Activated T-cell treated with anti-CD3 and anti-CD28 coated beads, Interleukin-2, amount 50 U/mL, for 48 hours (primary cell): ENCODE measurements around the gene KRTAP25-1.

Experiments
- DNase-seq, 2 experiments: peaks; one replicate each; pipeline ENCODE4 v3.0.0-alpha.2; 2020

Gene KRTAP25-1, protein sequence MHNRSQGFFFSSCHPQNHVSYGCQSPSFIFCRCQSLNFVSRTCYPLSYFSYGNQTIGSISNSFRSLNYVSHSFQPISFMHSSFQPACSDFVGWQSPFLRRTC

DNA sequence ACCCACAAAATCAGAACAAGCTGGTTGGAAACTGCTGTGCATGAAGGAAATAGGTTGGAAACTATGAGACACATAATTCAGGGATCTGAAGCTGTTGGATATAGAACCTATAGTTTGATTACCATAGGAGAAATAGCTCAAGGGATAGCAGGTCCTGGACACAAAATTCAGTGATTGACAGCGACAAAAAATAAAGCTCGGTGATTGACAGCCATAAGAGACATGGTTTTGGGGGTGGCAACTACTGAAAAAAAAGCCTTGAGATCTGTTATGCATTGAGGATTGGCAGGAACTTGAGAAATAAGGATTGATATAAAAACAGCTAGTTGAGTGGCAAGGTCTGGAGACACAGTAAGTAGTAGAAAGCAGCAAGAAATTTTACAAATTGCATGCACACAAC is at the start of gene KRTAP25-1:
Gene KRTAP25-1 (minus strand): TSS at position 300 of the 400 bp plus-strand sequence. CDS start 24 bp downstream, at position 276.
- DNase-seq, result no peak

DNA sequence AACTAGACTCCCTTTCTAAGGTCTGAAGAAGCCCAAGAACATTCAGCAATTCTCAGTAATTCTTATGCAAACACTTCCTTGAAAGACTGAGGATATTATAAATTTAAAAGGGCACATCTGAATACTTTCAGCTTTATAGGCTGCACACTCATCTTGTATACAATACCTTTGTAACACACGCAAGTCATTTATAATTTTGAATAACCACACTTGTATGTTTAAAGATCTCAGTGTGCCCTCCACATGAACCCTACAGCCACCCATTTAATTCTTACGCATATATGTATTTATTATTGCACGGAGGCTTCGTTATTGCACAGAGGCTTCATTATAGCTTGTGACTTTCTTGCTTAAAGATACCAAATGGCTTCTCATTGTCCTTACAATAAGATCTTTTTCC is 49.4 kb upstream of the KRTAP25-1 start:
- no peak for DNase-seq

DNA sequence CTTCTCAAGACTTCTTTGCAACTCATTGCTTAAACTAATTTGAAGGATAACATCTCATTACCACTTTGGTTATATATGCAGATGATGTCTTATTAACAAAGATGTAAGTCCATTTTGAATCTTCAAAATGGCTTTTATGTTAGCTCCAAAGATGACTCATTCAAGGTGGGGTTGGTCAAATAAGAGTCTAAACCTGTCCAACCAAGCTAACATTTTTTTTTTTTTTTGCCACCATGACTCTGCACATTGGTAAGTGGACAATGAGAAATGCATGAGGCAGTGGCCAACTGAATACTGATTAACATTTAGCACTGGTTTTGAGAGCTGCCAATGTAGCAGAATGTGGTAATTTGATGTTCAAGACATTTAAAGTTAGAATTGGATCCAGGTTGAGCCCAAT is 48.5 kb upstream of the KRTAP25-1 start:
- DNase-seq, result no peak

DNA sequence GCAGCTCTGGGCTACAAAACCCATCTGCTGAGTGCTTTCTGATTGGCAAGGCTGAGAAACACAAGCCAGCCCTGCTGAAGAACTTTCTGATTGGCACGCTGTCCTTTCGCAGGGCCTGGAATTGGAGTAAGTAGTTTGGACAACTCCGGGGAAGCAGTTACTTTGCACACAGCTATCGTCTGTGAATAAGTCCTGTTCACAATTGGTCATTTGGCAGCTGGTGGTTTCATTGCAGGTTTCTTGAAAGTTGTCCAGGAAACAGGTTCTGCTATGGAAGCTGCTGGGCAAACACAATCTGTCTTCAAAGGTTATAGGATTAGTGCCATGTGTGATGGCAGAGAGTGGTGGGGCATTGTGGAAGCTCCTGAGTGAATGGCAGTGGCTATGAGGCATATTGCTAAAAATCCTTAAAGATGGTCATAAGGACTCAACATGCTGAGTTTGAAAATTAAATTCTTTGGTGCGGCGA is 48.0 kb upstream of the KRTAP25-1 start, which contains the start of gene KRTAP27-1:
Gene KRTAP27-1 (minus strand): TSS at position 419 of the 469 bp plus-strand sequence. CDS start 26 bp downstream, at position 393.
- no peak for DNase-seq

DNA sequence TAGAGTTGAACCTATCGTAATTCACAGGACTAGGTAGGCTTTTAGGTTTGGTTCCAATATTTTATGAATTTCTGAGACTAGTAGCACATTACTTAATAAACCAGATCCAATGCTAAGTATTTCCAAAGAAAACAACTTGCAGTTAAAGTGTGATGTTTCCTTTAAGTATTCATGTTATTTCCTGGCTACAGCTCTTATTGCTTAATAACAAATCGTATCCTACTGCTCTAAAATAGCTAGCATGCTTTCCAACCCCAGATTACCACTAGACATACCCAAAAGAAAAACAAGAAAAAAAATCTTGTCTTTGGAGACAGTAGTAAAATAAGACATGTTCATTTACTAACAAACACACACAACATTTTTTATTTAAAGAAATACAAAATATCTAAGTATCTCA is 47.3 kb upstream of the KRTAP25-1 start:
- no peak for DNase-seq

DNA sequence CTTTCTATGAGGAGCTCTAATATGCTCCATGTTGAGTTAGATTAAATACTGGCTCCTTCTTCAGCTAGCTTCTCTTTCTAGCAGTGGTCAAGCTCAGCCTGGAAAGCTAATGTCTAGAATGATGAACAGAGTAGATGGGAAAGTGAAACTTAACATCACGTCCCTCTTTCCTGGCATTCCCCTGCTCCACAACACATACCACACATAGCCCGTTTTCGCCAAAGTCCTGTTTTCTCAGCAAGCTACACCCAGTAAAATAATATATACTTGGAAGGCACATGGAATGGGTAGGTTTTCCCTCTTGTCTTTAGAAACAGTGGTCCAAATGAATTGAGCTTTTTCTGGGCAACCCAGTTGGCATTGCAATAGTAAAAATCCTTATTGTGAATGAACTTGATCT is 44.4 kb upstream of the KRTAP25-1 start:
- DNase-seq, result no peak

DNA sequence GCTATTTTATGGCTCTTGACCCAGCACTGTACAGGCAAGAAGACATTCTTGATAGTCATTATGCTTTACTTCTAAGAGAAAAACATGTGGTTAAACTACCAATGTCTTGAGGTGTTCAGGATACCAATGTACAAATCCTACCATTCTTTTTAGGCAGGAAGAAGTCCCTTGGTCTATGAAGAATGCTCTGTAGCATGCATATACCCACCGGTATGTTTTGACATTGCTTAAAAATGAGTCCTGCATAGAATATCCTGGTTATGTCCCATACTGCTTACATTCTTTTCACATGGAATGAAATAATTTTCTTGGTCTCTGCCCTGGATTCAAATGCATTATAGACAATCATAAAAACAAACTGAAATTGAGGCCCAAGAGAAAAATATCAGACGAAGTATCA is 43.4 kb upstream of the KRTAP25-1 start:
- no peak for DNase-seq

DNA sequence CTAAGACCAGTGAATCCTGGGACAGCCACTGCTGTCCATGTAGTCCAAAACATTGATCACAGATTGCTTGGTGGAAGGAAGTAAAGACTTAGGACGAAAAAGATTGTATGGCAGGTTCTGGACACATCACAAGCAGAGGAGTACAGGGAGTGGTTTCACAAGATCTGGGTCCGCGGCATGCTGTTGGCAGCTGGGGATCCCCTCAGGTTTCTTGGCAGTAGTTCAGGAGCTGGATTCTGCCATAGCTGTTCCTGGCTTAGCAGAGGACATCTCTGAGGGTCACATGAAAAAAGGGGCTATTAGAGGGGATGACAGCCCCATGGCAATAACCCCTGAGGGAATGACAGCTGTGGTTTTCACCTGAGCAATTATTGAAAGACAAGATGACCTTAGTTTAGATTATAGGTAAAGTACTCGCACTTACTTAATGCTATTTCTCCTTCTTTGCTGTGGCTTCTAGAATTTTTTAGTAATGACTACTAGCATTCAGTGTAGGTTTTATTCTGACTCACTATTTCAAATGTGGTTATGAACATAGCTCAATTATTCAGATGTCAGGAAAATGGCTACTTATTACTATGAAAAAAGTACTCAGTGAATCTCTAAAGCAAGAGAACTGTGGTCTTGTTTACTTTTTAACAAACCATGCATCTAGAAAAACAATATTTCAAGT is 40.0 kb upstream of the KRTAP25-1 start:
- no peak for DNase-seq

DNA sequence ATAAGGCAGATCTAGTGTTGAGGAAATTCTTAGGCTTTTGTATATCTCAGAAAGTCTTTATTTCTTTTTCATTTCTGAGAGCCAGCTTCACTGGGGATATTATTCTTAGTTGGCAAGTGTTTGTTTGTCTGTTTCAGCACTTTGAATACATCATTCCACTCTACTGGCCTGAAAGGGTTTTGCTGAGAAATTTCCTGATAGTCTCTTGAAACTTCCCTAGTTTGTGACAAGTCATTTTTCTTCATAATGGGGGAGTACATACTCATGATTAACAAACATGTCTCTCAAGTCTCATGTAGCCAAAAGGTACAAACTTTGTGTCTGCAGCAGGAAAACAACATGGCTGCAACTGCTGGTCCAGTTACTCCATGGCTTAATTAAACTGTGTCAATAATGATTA is 37.1 kb upstream of the KRTAP25-1 start:
- DNase-seq, result no peak

DNA sequence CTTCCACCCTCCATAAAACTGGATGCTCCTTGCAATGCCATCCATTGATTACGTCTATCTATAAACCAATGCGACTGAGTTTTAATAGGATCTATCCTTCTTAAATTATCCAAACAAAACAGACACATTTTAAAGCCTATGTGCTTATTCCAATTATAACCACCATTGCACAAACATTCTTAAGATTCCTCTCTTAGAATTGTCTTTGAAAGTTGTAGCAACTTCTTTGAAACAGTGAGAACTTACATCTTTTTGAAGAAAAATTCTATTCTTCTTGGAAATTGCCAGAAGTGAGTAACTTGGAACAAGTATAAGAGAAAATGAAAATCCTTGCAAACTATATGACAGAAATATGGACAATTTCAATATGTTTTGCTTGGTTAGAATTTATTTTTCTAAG is 30.9 kb upstream of the KRTAP25-1 start, which contains the start of gene KRTAP26-1:
Gene KRTAP26-1 (minus strand): TSS at position 101 of the 400 bp plus-strand sequence. CDS start 280 bp downstream, outside the sequence.
- no peak for DNase-seq

DNA sequence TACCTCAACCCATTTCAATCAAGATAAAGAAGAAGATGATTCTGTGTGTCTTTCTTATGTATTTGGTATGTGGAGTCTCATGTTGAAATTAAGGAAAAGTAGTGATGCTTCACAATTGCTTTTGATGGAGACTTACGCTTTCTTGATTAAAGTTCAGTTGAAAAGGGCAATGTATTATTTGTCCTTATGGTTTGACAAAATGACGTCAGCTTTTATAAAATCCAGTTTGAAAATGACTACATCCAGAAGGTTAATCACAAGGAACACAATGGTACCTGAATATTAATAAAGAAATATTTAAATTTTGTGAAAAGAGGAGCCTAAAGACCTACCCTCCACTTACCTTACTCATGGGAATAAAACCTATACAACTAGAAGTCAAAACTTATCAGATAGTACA is 26.4 kb upstream of the KRTAP25-1 start:
- no peak for DNase-seq

DNA sequence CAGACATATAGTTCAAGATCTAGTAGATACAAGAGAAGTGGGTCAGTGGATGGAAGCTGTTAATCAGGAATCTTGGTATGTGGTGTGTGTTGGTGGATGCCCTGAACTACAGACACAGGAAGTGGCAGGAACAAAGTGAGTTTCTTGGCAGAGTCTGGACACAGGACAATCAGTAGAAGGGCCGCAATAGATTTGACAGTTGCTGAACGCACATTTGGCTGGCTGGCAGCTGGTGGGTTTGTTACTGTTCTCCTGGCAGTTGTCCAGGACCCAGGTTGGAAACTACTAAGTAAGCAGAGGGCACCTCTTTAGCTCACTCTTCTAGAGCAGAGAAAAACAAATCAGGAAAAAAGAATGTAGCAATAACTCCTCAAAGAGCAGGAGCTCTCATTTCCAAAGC is 17.6 kb upstream of the KRTAP25-1 start:
- DNase-seq, result no peak

DNA sequence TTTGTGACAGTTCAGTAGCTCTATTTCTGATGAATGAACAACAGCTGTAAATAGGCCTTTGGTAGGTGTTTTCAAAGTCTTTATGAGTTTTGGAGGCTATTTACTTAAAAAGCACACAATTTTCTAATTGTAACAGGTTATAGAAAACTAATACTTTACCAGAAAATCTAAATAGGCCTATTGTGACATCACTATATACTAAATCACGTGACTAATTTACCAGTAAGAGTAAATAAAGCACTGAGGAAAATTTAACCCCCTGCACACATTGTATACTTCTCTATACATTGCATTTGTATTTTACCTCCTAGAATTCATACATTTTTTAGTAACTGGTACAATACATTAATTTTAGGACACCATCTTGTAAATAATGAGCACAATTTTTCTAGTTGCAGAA is 15.8 kb upstream of the KRTAP25-1 start:
- no peak for DNase-seq

DNA sequence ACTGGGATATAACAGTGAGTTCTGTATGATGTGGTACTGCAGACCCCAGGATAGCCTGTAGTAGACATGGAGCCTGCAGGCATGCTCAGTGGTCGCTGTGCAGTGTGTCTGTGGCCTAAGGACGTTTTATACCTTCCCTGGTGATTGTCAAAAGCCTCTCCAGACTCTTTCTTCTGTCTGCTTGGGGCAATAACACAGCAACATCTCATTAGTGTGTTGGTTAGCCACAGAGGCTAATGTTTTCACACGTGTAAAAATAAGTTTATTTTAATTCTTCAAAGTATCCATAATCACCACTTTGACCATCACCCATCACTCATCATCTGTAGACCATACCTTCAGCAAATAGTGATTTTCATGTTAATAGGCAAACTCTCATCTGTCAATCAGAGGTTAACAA is 6.5 kb downstream of the KRTAP25-1 start, which contains the start of gene KRTAP24-1:
Gene KRTAP24-1 (minus strand): TSS at position 101 of the 400 bp plus-strand sequence. CDS start 18 bp downstream, at position 83.
- no peak for DNase-seq

DNA sequence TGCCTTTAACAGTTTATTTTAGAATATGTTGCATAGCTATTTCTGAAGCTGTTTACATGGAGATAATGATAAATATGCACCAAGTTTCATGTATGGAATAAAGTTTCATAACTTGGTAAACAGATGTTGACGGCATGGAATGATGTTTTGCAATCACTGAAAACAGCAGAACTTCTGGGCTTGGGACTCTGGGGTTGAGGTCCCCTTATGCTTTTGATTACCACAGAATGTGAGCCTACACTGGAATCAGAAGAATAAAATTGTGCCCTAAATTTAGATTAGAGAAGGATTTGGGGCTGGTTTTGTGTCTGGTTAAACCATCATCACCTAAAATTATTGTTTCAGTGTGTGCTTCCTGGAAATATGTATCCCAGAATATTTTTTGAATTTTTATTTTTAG is 17.7 kb downstream of the KRTAP25-1 start:
- no peak for DNase-seq

DNA sequence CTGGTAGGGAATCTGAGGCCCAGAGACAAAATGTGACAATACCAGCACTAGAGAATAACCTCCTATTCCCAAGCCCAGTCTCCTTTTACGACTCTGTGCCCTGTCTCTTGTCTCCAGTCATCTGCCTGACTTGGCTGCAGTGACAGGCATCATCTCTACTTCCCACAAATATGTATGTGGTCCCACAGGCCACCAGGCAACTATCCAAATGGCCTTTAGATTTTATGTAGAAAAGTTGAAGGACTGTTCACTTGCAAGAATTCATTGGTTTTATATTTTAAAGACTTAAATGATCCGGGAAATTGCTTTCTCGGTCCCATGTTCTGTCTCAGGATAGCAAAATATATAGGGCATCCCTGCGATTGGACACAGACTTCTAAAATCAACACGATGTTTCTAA is 18.2 kb downstream of the KRTAP25-1 start:
- DNase-seq, result no peak

DNA sequence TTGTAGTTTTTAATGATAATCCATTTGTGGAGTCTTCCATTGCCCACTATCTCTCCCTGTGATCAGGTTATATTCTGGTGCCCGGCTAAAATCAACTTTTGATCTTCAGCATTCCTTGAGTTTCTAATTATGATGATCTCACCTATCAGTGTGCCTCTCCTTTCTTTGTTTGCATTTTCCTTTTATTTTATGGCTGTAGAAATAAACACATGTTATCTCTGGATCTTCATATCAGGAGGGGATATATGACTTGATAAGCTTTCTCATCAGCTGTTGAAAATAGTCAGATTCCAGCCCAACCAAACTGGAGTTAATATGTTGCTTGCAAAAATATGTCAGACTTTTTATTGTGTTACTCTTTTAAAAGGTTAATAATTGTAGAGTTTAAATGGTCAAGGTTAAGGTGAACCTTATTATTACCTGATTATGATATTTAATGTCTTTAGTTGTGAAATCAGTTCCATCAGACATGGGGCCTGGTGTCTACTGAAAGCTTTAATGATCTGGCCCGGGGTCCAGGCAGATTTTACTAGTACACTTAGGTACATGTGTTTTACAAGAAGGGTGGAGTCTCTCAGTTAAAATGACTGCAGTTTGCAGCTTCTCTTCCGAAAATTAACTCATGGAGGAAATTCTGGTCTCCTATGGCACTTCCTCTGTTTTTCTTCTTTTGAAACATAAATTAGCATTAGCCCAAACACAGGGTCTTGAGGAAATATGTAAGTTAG is 19.3 kb downstream of the KRTAP25-1 start:
- no peak for DNase-seq

DNA sequence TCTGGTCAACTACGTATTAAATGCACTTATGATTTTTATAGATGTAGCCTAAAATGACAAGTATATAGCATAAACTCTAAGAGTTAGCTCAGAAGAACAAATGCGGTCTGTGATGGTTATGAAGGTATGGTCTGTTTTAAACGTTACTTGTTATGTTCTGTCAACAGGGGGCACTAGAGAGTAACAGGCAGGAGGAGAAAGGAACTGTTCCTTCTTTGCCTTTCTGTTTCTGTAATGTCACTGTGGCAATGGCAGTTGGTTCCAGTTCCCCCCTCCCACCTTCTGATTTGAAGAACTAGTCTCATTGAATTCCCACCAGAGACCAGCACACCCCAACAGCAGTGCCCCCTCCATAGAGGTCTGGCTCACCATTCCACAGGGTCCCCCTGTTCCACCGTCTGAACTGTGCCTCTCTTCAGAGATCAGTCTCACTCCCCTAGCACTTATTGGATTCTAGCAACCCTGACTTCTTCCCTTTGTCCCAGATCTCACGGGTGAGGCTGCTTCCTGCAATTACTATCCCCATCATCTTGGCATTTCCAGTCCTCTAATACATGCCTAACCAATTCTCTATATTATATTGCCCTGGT is 20.6 kb downstream of the KRTAP25-1 start:
- no peak for DNase-seq

DNA sequence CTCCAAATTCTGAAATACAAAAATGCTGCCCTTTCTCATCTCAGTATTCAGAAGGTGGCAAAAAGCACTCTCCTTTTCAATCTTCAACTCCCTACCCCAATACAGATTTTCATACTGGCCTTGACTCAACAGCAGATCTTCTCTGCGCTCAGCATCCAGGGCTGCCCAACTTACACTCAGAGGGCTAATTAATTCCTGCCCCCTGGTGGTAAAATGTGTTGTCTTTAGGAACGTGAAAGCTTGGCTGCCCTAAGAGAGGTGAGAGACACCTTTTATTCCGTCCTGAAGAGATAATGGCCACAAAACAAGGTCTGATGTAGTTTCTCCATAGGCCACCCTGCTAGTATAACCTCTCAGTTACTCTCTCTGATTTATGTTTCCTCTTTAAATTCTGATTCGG is 31.5 kb downstream of the KRTAP25-1 start:
- no peak for DNase-seq

DNA sequence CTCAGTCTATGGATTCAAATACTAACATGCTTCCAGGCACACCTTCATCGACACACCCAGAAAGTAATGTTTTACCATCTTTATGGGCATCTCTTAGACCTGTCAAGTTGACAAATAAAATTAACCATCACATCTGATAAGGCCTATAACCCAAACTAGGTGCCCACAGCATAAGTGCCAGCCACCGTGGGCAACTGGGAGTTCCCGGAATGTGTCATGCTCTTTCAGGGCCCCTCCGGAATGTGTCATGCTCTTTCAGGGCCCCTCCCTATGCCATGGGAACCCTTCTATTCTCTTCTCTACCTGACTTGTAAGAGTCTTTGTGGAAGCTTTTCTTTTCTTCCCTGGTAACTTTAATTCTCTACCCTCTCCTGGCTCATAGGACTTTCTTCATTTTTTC is 33.2 kb downstream of the KRTAP25-1 start:
- no peak for DNase-seq

DNA sequence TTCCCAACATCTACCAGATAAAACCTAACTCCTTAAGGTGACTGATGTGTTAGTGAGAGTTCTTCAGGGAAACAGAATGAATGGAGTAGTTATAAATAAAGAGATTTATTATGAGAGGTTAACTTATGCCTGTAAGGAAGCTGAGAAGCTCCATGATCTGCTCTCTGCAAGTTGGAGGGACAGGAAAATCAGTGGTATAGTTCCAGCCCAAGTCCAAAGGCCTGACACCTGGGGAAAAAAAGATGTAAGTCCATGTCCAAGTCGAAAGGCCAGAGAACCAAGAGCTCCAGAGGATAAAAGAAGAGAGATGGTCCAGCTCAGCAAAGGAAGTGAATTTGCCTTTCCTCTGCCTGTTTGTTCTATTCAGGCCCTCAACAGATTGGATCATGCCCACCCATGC is 33.6 kb downstream of the KRTAP25-1 start:
- DNase-seq, result no peak

DNA sequence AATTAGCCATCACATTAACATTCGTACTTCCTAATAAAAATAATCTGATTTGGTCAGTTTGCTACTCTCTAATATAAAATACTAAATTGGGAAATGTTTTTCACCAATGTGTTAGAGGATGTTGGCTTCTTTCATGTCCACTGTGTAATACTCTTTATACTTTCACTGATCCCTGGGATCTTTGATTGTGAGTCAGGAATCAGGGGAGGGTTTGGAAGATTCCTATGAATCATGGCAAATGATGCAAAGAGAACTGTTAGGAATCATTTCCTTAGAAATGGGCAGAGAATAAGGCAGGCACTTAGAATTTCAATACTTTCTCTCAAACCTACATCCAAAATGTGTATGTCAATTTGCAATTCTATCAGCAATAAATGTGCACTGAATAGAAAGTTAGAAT is 37.5 kb downstream of the KRTAP25-1 start:
- no peak for DNase-seq

DNA sequence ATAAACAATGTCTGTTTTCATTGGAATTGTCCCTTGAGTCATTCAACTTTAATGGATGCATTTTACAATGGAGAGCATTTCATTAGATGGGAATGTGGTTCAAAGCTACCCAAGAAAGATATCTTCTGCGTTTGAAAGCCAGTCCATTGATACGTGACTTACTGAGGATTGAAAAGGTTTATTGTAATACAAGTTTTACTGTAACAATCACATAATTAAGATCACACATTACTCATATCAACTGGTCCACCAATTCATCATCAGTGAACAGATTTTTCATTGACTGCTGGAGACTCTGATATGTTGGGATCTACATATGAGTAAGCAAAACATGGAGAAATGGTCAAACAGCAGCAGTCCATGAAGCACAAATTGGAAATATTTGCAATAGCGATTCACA is 39.4 kb downstream of the KRTAP25-1 start:
- DNase-seq, result no peak

DNA sequence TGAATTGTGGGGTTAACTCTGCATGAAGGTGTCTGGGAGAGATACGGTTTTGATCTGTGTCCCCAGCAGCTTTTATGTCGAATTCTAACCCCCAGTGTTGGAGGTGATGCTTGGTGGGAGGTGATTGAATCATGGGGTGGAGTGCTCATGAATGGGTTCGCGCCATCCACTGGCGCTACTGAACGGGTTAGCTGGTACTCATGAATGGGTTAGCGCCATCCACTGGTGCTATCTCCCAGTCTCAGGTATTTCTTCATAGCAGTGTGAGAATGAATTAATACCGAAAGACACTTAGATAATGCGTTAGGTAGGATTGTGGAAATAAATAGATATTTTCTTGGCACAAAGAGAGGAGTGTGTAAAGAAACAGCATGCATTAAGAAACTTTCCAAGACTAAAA is 40.5 kb downstream of the KRTAP25-1 start:
- DNase-seq, result no peak
